Mesendoderm (in vitro differentiated cells): ENCODE measurements around the gene AICDA. TPM values are rescaled to one million over a fixed set of nuclear protein-coding genes. Genes with fewer than 3 reads are reported as not detected.

Experiments used
- DNase-seq: peaks from one replicate; pipeline ENCODE4 v3.0.0; 2013
- H2AK5ac ChIP-seq: 2 replicates; pipeline ENCODE4 v1.6.1; 2013; ENCODE audit warnings: low read length, inconsistent platforms
- H2BK120ac ChIP-seq: 2 replicates; pipeline ENCODE4 v1.6.1; 2013; ENCODE audit warnings: low read depth, mild to moderate bottlenecking, low read length, moderate library complexity, mixed read lengths
- H2BK15ac ChIP-seq: replicated peaks from 2 replicates; pipeline ENCODE4 v1.6.1; 2013; ENCODE audit warnings: low read depth, mild to moderate bottlenecking, moderate library complexity
- H2BK5ac ChIP-seq: 2 replicates; pipeline ENCODE4 v1.6.1; 2013; ENCODE audit warnings: low read length, inconsistent platforms
- H3K18ac ChIP-seq: 2 replicates; pipeline ENCODE4 v1.6.1; 2013; ENCODE audit warnings: mild to moderate bottlenecking, low read length, mixed read lengths
- H3K23ac ChIP-seq: one replicate; pipeline ENCODE4 v1.6.1; 2013; ENCODE audit warnings: low read length
- H3K27ac ChIP-seq: 2 replicates; pipeline ENCODE4 v1.5.1; 2013; ENCODE audit warnings: low read depth, mild to moderate bottlenecking, inconsistent platforms, low read length, moderate library complexity
- H3K27me3 ChIP-seq: 2 replicates; pipeline ENCODE4 v1.6.1; 2013; ENCODE audit warnings: low read length, control low read depth, mild to moderate bottlenecking, inconsistent platforms; ENCODE audit not compliant: insufficient read depth, poor library complexity
- H3K36me3 ChIP-seq: 2 replicates; pipeline ENCODE4 v1.6.1; 2013; ENCODE audit warnings: low read length, inconsistent platforms; ENCODE audit not compliant: control insufficient read depth, insufficient read depth
- H3K4ac ChIP-seq: one replicate; pipeline ENCODE4 v1.6.1; 2013; ENCODE audit warnings: low read depth, mild to moderate bottlenecking, low read length, moderate library complexity
- H3K4me1 ChIP-seq: 2 replicates; pipeline ENCODE4 v1.6.1; 2013; ENCODE audit warnings: low read depth, low read length, inconsistent platforms; ENCODE audit not compliant: control insufficient read depth
- H3K4me2 ChIP-seq: 2 replicates; pipeline ENCODE4 v1.6.1; 2013; ENCODE audit warnings: low read length
- H3K4me3 ChIP-seq: 2 replicates; pipeline ENCODE4 v1.5.1; 2013; ENCODE audit warnings: mild to moderate bottlenecking, low read length
- H3K56ac ChIP-seq: one replicate; pipeline ENCODE4 v1.6.1; 2013; ENCODE audit warnings: low read length
- H3K79me1 ChIP-seq: 2 replicates; pipeline ENCODE4 v1.6.1; 2013; ENCODE audit warnings: low read length, inconsistent platforms
- H3K79me2 ChIP-seq: 2 replicates; pipeline ENCODE4 v1.6.1; 2013; ENCODE audit warnings: mild to moderate bottlenecking, low read length; ENCODE audit not compliant: control insufficient read depth, insufficient read depth
- H3K9ac ChIP-seq: 2 replicates; pipeline ENCODE4 v1.6.1; 2013; ENCODE audit warnings: low read length, inconsistent platforms
- H4K5ac ChIP-seq: one replicate; pipeline ENCODE4 v1.6.1; 2013; ENCODE audit warnings: low read length
- H4K8ac ChIP-seq: one replicate; pipeline ENCODE4 v1.6.1; 2013; ENCODE audit warnings: low read depth, mild to moderate bottlenecking, control low read depth, low read length, moderate library complexity
- WGBS: extraction: QIAGEN DNeasy Blood & Tissue Kit; methylation state at CpG from one replicate; pipeline ENCODE4 v1.1.7; 2013; ENCODE audit warnings: low lambda C conversion rate, missing lambda C conversion rate; ENCODE audit not compliant: insufficient coverage; ENCODE audit errors: extremely low coverage; 5-methylcytosine and 5-hydroxymethylcytosine counted together
- small RNA-seq: library from polyadenylated mRNA; stranded (forward); fragments of <200 nt; extraction: miRNeasy Mini kit (QIAGEN cat#:217004); gene quantifications from one replicate; pipeline ENCODE3, GENCODE V24; 2013; ENCODE audit not compliant: insufficient read depth

AICDA gene

GRCh38 chr12:8554451-8555195 is 58.0 kb downstream of the AICDA start:
- DNase-seq, result peak; percentile 86
- no peaks in the 10 kb centered on the region for H3K27me3 ChIP-seq
- no peak overlapping the region for H3K4me2 ChIP-seq
- no peak overlapping the region for H3K27ac ChIP-seq
- no peak overlapping the region for H3K18ac ChIP-seq
- H3K4me3 ChIP-seq, result no peak overlapping the region
- no peak overlapping the region for H4K5ac ChIP-seq
- H3K23ac ChIP-seq, result no peak overlapping the region
- H2BK15ac ChIP-seq, result no peak overlapping the region
- no peak overlapping the region for H3K9ac ChIP-seq
- no peak overlapping the region for H3K4ac ChIP-seq
- H3K4me1 ChIP-seq, result no peaks in the 10 kb centered on the region
- no peak overlapping the region for H4K8ac ChIP-seq
- H2AK5ac ChIP-seq, result no peak overlapping the region
- H2BK5ac ChIP-seq, result no peak overlapping the region
- H2BK120ac ChIP-seq, result no peak overlapping the region
- H3K36me3 ChIP-seq, result no peaks in the 10 kb centered on the region
- WGBS, result no CpG with 5 or more reads among the region's 5 CpGs
- no peaks in the 10 kb centered on the region for H3K79me2 ChIP-seq
- no peak overlapping the region for H3K56ac ChIP-seq
- H3K79me1 ChIP-seq, result no peaks in the 10 kb centered on the region

- H3K79me1 ChIP-seq, result no peaks in the 10 kb centered on the region
- DNase-seq, result peak; percentile 26
- no CpG with 5 or more reads among the region's 6 CpGs for WGBS
Measured at GRCh38 chr12:8553088-8553627, 59.5 kb downstream of the AICDA start.

More at GRCh38 chr12:8553088-8553627, 59.5 kb downstream of the AICDA start:
- no peak overlapping the region for H2AK5ac ChIP-seq
- no peak overlapping the region for H4K8ac ChIP-seq
- no peaks in the 10 kb centered on the region for H3K36me3 ChIP-seq
- no peak overlapping the region for H3K4ac ChIP-seq
- no peak overlapping the region for H4K5ac ChIP-seq
- no peak overlapping the region for H3K9ac ChIP-seq
- H3K27me3 ChIP-seq, result no peaks in the 10 kb centered on the region
- H3K23ac ChIP-seq, result no peak overlapping the region
- H3K56ac ChIP-seq, result no peak overlapping the region
- H3K4me2 ChIP-seq, result no peak overlapping the region
- H3K4me3 ChIP-seq, result no peak overlapping the region
- no peak overlapping the region for H2BK15ac ChIP-seq
- H3K79me2 ChIP-seq, result no peaks in the 10 kb centered on the region
- no peaks in the 10 kb centered on the region for H3K4me1 ChIP-seq
- no peak overlapping the region for H3K27ac ChIP-seq
- no peak overlapping the region for H2BK5ac ChIP-seq
- no peak overlapping the region for H2BK120ac ChIP-seq
- no peak overlapping the region for H3K18ac ChIP-seq

Small RNA genes within 50 kb of the gene (small RNA-seq; reads per million reads assigned to genes)
- gene RF00019 (not detected), gene RF00564 (not detected)
